Measurements from ENCODE around the gene FMNL2. TPM values are rescaled to one million over a fixed set of nuclear protein-coding genes. Genes with fewer than 3 reads are reported as not detected.

Gene FMNL2
- total RNA-seq, 1 donor from 2014 or later: 34.3 TPM

DNA sequence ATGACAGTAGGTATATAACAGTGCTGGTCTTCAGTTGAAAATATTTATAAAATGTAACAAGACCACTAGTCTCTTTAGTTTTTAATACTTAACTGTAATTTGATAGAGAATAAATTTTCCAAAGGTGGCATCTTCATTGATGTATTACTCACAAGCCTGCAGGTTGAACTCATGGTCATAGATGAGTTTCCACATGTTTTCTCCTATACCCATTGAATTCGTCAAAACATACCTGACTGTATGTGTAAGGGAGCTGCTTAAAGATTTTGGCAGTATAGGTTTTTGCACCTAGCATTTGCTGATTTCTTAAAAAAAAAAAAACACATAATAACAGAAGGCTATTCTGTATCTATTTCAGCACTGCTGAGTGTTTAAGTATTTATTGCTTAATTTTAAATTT lies 112.9 kb downstream of the FMNL2 start:
- H3K4me3 ChIP-seq (ENCODE audit: insufficient read depth, low read depth, low read length): no peak overlapping the region
- no peak overlapping the region for H2AFZ ChIP-seq (ENCODE audit: low read depth, low read length)
- FAIRE-seq: no peak
- H3K4me2 ChIP-seq (ENCODE audit: low read length): no peak overlapping the region
- no peaks in the 10 kb centered on the region for H4K20me1 ChIP-seq (ENCODE audit: insufficient read depth, low read length)
- H3K9me3 ChIP-seq (ENCODE audit: insufficient read depth, low read depth, low read length): no peaks in the 10 kb centered on the region
- Mint-ChIP-seq H3K9me3 (ENCODE audit: unreplicated experiment) (peaks cover 2% of the 10 kb centered on the region), H3K27me3 (ENCODE audit: low read depth, unreplicated experiment) (no peaks in the 10 kb centered on the region), H3K4me1 (ENCODE audit: low read depth, unreplicated experiment) (peaks cover 70% of the 10 kb centered on the region), H3K4me3 (ENCODE audit: unreplicated experiment) (no peak overlapping the region), H3K36me3 (ENCODE audit: low read depth, unreplicated experiment) (no peaks in the 10 kb centered on the region), H3K27ac (ENCODE audit: unreplicated experiment) (peak overlapping the region; percentile 76)
- no peak overlapping the region for H3K27ac ChIP-seq (ENCODE audit: low read depth, low read length)
- no peaks in the 10 kb centered on the region for H3K36me3 ChIP-seq (ENCODE audit: insufficient read depth, low read length)
- no peak overlapping the region for H3K9ac ChIP-seq (ENCODE audit: low read length)
- H3K27me3 ChIP-seq (ENCODE audit: insufficient read depth, low read length): no peaks in the 10 kb centered on the region
- peaks cover 25% of the 10 kb centered on the region for H3K4me1 ChIP-seq (ENCODE audit: insufficient read depth, low read length)
- peaks cover 48% of the 10 kb centered on the region for H3K79me2 ChIP-seq (ENCODE audit: insufficient read depth, low read length)
- TF ChIP-seq, protein P1, sequence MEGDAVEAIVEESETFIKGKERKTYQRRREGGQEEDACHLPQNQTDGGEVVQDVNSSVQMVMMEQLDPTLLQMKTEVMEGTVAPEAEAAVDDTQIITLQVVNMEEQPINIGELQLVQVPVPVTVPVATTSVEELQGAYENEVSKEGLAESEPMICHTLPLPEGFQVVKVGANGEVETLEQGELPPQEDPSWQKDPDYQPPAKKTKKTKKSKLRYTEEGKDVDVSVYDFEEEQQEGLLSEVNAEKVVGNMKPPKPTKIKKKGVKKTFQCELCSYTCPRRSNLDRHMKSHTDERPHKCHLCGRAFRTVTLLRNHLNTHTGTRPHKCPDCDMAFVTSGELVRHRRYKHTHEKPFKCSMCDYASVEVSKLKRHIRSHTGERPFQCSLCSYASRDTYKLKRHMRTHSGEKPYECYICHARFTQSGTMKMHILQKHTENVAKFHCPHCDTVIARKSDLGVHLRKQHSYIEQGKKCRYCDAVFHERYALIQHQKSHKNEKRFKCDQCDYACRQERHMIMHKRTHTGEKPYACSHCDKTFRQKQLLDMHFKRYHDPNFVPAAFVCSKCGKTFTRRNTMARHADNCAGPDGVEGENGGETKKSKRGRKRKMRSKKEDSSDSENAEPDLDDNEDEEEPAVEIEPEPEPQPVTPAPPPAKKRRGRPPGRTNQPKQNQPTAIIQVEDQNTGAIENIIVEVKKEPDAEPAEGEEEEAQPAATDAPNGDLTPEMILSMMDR (IDR thresholded peaks at IDR 0.05; ENCODE audit: insufficient read depth, low read depth, low read length): no peak
- TF ChIP-seq EZH2 (IDR thresholded peaks at IDR 0.05; ENCODE audit: insufficient read depth, low read length): no peak
- no peak for DNase-seq (ENCODE audit: low read depth)

DNA sequence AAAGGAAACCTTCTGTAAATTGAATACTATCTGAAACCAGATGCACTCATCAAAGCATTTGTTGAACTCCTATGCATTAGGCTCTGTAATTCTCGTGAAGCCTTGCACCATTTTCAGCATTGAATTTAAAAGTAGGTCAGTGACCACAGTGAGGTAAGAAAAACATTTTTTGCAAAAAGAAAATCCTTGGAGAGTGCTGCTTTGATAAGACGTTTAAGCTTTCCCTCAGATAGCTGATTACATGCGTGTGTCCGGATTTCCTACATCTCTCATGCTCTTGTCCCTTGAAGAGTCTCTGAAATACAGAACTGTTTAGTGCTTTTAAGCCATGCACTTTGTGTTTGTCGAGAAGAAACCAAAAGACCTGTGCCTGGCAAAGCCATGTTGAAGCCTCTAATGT lies 113.6 kb downstream of the FMNL2 start:
- no peaks in the 10 kb centered on the region for H3K27me3 ChIP-seq (ENCODE audit: insufficient read depth, low read length)
- peaks cover 49% of the 10 kb centered on the region for H3K79me2 ChIP-seq (ENCODE audit: insufficient read depth, low read length)
- H3K36me3 ChIP-seq (ENCODE audit: insufficient read depth, low read length): no peaks in the 10 kb centered on the region
- H3K27ac ChIP-seq (ENCODE audit: low read depth, low read length): no peak overlapping the region
- no peak overlapping the region for H3K4me2 ChIP-seq (ENCODE audit: low read length)
- H3K4me3 ChIP-seq (ENCODE audit: insufficient read depth, low read depth, low read length): no peak overlapping the region
- peak overlapping the region; percentile 56 for H3K27ac Mint-ChIP-seq (ENCODE audit: unreplicated experiment)
- H2AFZ ChIP-seq (ENCODE audit: low read depth, low read length): no peak overlapping the region
- DNase-seq (ENCODE audit: low read depth) (no peak), FAIRE-seq (no peak)
- no peak overlapping the region for H3K9ac ChIP-seq (ENCODE audit: low read length)
- H3K4me1 ChIP-seq (ENCODE audit: insufficient read depth, low read length): peaks cover 30% of the 10 kb centered on the region
- no peaks in the 10 kb centered on the region for H4K20me1 ChIP-seq (ENCODE audit: insufficient read depth, low read length)
- H3K36me3 Mint-ChIP-seq (ENCODE audit: low read depth, unreplicated experiment): no peaks in the 10 kb centered on the region
- H3K4me3 Mint-ChIP-seq (ENCODE audit: unreplicated experiment): no peak overlapping the region
- peaks cover 76% of the 10 kb centered on the region for H3K4me1 Mint-ChIP-seq (ENCODE audit: low read depth, unreplicated experiment)
- peaks cover under 1% of the 10 kb centered on the region for H3K9me3 Mint-ChIP-seq (ENCODE audit: unreplicated experiment)
- no peaks in the 10 kb centered on the region for H3K27me3 Mint-ChIP-seq (ENCODE audit: low read depth, unreplicated experiment)
- TF ChIP-seq, protein P1 (IDR thresholded peaks at IDR 0.05; ENCODE audit: insufficient read depth, low read depth, low read length): no peak
- no peak for TF ChIP-seq EZH2 (IDR thresholded peaks at IDR 0.05; ENCODE audit: insufficient read depth, low read length)
- no peaks in the 10 kb centered on the region for H3K9me3 ChIP-seq (ENCODE audit: insufficient read depth, low read depth, low read length)

DNA sequence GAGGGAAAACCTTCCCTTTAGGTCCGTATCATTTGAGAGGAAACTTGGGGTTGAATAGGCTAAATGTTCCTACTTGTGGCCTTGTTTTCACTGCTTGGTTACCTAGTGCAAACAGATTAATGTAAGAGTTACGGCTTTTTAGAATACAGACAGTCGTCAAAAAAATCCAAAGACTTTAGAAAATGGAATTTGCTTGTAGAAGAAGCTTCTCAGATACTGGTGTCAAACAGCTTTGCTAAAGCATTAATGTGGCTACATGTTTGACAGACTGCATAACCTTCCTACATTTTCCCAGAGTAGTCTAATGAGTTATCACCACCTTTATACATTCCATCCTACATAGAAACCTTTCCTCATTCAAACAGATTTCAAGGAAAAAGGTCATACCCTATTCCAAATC lies 114.6 kb downstream of the FMNL2 start:
- H3K27ac Mint-ChIP-seq (ENCODE audit: unreplicated experiment): no peak overlapping the region
- no peaks in the 10 kb centered on the region for H3K36me3 ChIP-seq (ENCODE audit: insufficient read depth, low read length)
- H3K9me3 ChIP-seq (ENCODE audit: insufficient read depth, low read depth, low read length): no peaks in the 10 kb centered on the region
- H3K27me3 Mint-ChIP-seq (ENCODE audit: low read depth, unreplicated experiment): no peaks in the 10 kb centered on the region
- H3K4me3 Mint-ChIP-seq (ENCODE audit: unreplicated experiment): no peak overlapping the region
- no peak overlapping the region for H3K9ac ChIP-seq (ENCODE audit: low read length)
- H3K9me3 Mint-ChIP-seq (ENCODE audit: unreplicated experiment): no peaks in the 10 kb centered on the region
- no peaks in the 10 kb centered on the region for H3K36me3 Mint-ChIP-seq (ENCODE audit: low read depth, unreplicated experiment)
- DNase-seq (ENCODE audit: low read depth): no peak
- H3K27me3 ChIP-seq (ENCODE audit: insufficient read depth, low read length): no peaks in the 10 kb centered on the region
- H3K4me1 ChIP-seq (ENCODE audit: insufficient read depth, low read length): peaks cover 31% of the 10 kb centered on the region
- H3K4me2 ChIP-seq (ENCODE audit: low read length): no peak overlapping the region
- TF ChIP-seq, protein P1 (IDR thresholded peaks at IDR 0.05; ENCODE audit: insufficient read depth, low read depth, low read length): no peak
- TF ChIP-seq EZH2 (IDR thresholded peaks at IDR 0.05; ENCODE audit: insufficient read depth, low read length): no peak
- H3K79me2 ChIP-seq (ENCODE audit: insufficient read depth, low read length): peaks cover 45% of the 10 kb centered on the region
- H4K20me1 ChIP-seq (ENCODE audit: insufficient read depth, low read length): no peaks in the 10 kb centered on the region
- FAIRE-seq: no peak
- no peak overlapping the region for H3K4me3 ChIP-seq (ENCODE audit: insufficient read depth, low read depth, low read length)
- no peak overlapping the region for H2AFZ ChIP-seq (ENCODE audit: low read depth, low read length)
- no peak overlapping the region for H3K27ac ChIP-seq (ENCODE audit: low read depth, low read length)
- peaks cover 74% of the 10 kb centered on the region for H3K4me1 Mint-ChIP-seq (ENCODE audit: low read depth, unreplicated experiment)

Data from astrocyte (in vitro differentiated cells and primary cell).